GM19328 (cell line): ENCODE data around the gene HECTD2.

Experiments used
- ATAC-seq: cut with Tn5 transposase; IDR thresholded peaks from one replicate; pipeline ENCODE4 v1.9.1; 2021; ENCODE audit warnings: mild to moderate bottlenecking, moderate library complexity; ENCODE audit not compliant: unreplicated experiment

Gene HECTD2

DNA sequence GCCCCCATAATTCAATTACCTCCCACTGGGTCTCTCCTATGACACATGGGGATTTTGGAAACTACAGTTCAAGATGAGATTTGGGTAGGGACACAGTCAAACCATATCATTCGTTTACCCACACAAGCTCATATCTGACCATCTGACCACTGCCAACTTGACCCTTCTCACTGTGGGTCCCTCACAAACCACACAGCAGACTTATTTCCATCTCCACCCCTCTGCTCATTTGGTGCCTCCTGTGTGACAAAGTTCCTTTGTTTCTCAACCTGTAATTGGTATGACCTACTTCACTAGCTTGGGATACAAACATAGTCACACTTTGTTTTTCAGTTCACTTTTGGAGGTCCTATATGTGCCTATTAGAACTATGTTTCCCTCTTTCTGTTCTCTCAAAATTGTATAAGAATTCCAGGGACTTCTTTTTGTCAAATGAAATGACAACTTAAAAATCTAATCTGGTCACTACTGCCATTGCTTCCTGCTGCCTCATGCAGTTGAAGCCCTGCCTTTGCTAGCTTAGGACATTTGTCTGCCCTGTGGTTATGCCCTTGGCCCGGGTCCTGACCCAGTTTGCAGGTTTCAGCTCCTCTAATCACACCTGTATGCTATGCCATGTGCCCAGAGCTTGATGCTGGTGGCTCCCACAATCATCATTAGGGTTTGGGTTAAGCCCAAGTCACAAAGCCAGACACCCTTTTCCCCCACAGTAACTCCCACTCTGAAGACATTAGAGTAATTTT is 152.9 kb downstream of the HECTD2 start:
- no peak for ATAC-seq

DNA sequence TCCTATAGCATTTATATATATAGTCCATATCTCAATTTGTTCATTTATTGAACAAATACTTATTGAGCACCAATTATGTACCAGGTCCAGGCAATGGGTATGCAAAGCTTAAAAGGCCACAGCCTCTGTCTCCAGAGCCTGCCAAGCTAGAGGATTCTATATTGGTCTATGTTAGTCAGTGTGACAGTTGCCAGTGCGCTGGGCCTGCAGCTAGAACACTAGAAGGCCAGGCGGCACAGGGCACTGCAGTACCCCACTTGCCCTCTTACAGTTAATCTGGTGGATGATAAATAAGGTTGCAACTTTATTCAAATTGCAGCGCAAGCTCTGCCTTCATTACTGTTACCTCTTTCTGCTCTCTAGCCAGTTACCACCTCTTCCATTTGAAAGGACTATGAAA is 153.9 kb downstream of the HECTD2 start:
- no peak for ATAC-seq
